IMR-90 (cell line): ENCODE data around the gene SLC27A1. TPM values are rescaled to one million over a fixed set of nuclear protein-coding genes. Genes with fewer than 3 reads are reported as not detected.

Experiments used
- ATAC-seq: fragments of 200-7000 bp; cut with Tn5 transposase; 2 replicates; pipeline ENCODE4 v1.9.1; 2020; ENCODE audit warnings: low read depth, mild to moderate bottlenecking, moderate library complexity
- BruUV-seq: library from RNA; stranded (reverse); fragments of 400-500 nt; replicated peaks from 2 replicates; lab custom pipeline; 2021; lab: Mats Ljungman, UMichigan
- CTCF ChIA-PET: fragments of 300-600 bp; formaldehyde crosslinking; extraction: SDS; loops from one replicate; lab custom pipeline; 2021; ENCODE audit warnings: antibody characterized with exemption; lab: Yijun Ruan, JAX
- POLR2A ChIA-PET: fragments of 300-600 bp; sonication (Branson Sonifier 250); formaldehyde crosslinking; loops from one replicate; lab custom pipeline; 2022; ENCODE audit warnings: antibody characterized with exemption; ENCODE audit not compliant: unreplicated experiment; lab: Charles Lee
- DNase-seq: peaks from one replicate; pipeline ENCODE4 v3.0.0; 2013
- H2AFZ ChIP-seq: replicated peaks from 2 replicates; pipeline ENCODE3; 2013; ENCODE audit warnings: low read length, mild to moderate bottlenecking; ENCODE audit not compliant: poor library complexity
- H2AK5ac ChIP-seq: 2 replicates; pipeline ENCODE4 v1.6.1; 2013; ENCODE audit warnings: low read depth, low read length, inconsistent platforms
- H2AK9ac ChIP-seq: replicated peaks from 2 replicates; pipeline ENCODE3; 2013; ENCODE audit warnings: mild to moderate bottlenecking, low read depth, low read length, moderate library complexity; ENCODE audit not compliant: poor library complexity
- H2BK120ac ChIP-seq: 2 replicates; pipeline ENCODE4 v1.6.1; 2013; ENCODE audit warnings: low read depth, low read length, inconsistent platforms
- H2BK15ac ChIP-seq: 3 replicates; pipeline ENCODE4 v1.6.1; 2013; ENCODE audit warnings: low read depth, low read length, inconsistent platforms
- H2BK20ac ChIP-seq: 2 replicates; pipeline ENCODE4 v1.6.1; 2013; ENCODE audit warnings: low read depth, mild to moderate bottlenecking, inconsistent platforms, low read length, moderate library complexity
- H2BK5ac ChIP-seq: 2 replicates; pipeline ENCODE4 v1.6.1; 2013; ENCODE audit warnings: mild to moderate bottlenecking, low read depth, low read length, inconsistent platforms; ENCODE audit not compliant: poor library complexity, severe bottlenecking
- H3K14ac ChIP-seq: replicated peaks from 2 replicates; pipeline ENCODE4 v1.6.1; 2013; ENCODE audit warnings: low read depth, low read length, inconsistent platforms
- H3K18ac ChIP-seq: 2 replicates; pipeline ENCODE4 v1.6.1; 2013; ENCODE audit warnings: low read depth, low read length, control low read depth
- H3K23ac ChIP-seq: 2 replicates; pipeline ENCODE4 v1.6.1; 2013; ENCODE audit warnings: low read depth, low read length, inconsistent platforms
- H3K27ac ChIP-seq: 2 replicates; pipeline ENCODE4 v1.5.1; 2013; ENCODE audit warnings: mild to moderate bottlenecking, control low read depth, low read length; ENCODE audit not compliant: insufficient read depth
- H3K27me3 ChIP-seq: 2 replicates; pipeline ENCODE4 v1.6.1; 2013; ENCODE audit warnings: low read length; ENCODE audit not compliant: control insufficient read depth, insufficient read depth
- H3K36me3 ChIP-seq: 2 replicates; pipeline ENCODE4 v1.6.1; 2013; ENCODE audit warnings: low read length, mixed read lengths; ENCODE audit not compliant: control insufficient read depth, insufficient read depth
- H3K4ac ChIP-seq: 2 replicates; pipeline ENCODE4 v1.6.1; 2013; ENCODE audit warnings: low read depth, low read length, inconsistent platforms
- H3K4me1 ChIP-seq: 2 replicates; pipeline ENCODE4 v1.6.1; 2013; ENCODE audit warnings: low read length, mixed read lengths; ENCODE audit not compliant: control insufficient read depth, insufficient read depth
- H3K4me2 ChIP-seq: 2 replicates; pipeline ENCODE4 v1.6.1; 2013; ENCODE audit warnings: low read depth, mild to moderate bottlenecking, control low read depth, low read length, moderate library complexity
- H3K4me3 ChIP-seq: 2 replicates; pipeline ENCODE4 v1.5.1; 2013; ENCODE audit warnings: low read depth, mild to moderate bottlenecking, control low read depth, low read length, moderate library complexity; ENCODE audit not compliant: insufficient read depth
- H3K56ac ChIP-seq: 2 replicates; pipeline ENCODE4 v1.6.1; 2013; ENCODE audit warnings: low read length, inconsistent platforms; ENCODE audit not compliant: insufficient read depth; ENCODE audit errors: extremely low read depth
- H3K79me1 ChIP-seq, 2 experiments: 2 replicates each; pipeline ENCODE4 v1.6.1; 2013; ENCODE audit warnings: low read length in 2 of 2, inconsistent platforms in 1 of 2, low read depth in 1 of 2
- H3K9ac ChIP-seq: 2 replicates; pipeline ENCODE4 v1.6.1; 2013; ENCODE audit warnings: low read depth, low read length, control low read depth
- H3K9me1 ChIP-seq: 2 replicates; pipeline ENCODE4 v1.6.1; 2013; ENCODE audit warnings: low read length, inconsistent platforms; ENCODE audit not compliant: insufficient read depth
- H3K9me3 ChIP-seq: 2 replicates; pipeline ENCODE4 v1.6.1; 2013; ENCODE audit warnings: low read length; ENCODE audit not compliant: control insufficient read depth, insufficient read depth
- H4K20me1 ChIP-seq: 2 replicates; pipeline ENCODE4 v1.6.1; 2013; ENCODE audit warnings: low read length, inconsistent platforms; ENCODE audit not compliant: insufficient read depth
- H4K5ac ChIP-seq: 2 replicates; pipeline ENCODE4 v1.6.1; 2013; ENCODE audit warnings: mild to moderate bottlenecking, low read depth, low read length, control low read depth
- H4K8ac ChIP-seq, 2 experiments: 2 replicates each; pipeline ENCODE4 v1.6.1; 2013; ENCODE audit warnings: low read depth in 2 of 2, low read length in 2 of 2, control low read depth in 1 of 2, inconsistent platforms in 1 of 2
- H4K91ac ChIP-seq: 2 replicates; pipeline ENCODE4 v1.6.1; 2013; ENCODE audit warnings: low read depth, low read length, inconsistent platforms; ENCODE audit not compliant: insufficient read depth
- BHLHE40 ChIP-seq: fragments of 150-350 bp; IDR thresholded peaks from 2 replicates; pipeline ENCODE4 v1.6.1; 2016; ENCODE audit warnings: mild to moderate bottlenecking, low read depth, low read length
- CEBPB ChIP-seq: IDR thresholded peaks from 2 replicates; pipeline ENCODE4 v1.6.1; 2012; ENCODE audit warnings: low read depth, low read length, improper control_type of control experiment
- CHD1 ChIP-seq: IDR thresholded peaks from 2 replicates; pipeline ENCODE4 v1.6.1; 2012; ENCODE audit warnings: low read depth, low read length, improper control_type of control experiment
- ELK1 ChIP-seq: fragments of 150-350 bp; IDR thresholded peaks from 2 replicates; pipeline ENCODE4 v1.6.1; 2016; ENCODE audit warnings: low read depth, mild to moderate bottlenecking, low read length, moderate library complexity, borderline replicate concordance
- FOS ChIP-seq: fragments of 150-350 bp; IDR thresholded peaks from 2 replicates; pipeline ENCODE4 v1.6.1; 2016; ENCODE audit warnings: low read depth, low read length
- MAFK ChIP-seq: IDR thresholded peaks from 2 replicates; pipeline ENCODE4 v1.6.1; 2012; ENCODE audit warnings: low read depth, low read length, improper control_type of control experiment
- MAZ ChIP-seq: IDR thresholded peaks from 2 replicates; pipeline ENCODE4 v1.6.1; 2012; ENCODE audit warnings: low read depth, mild to moderate bottlenecking, low read length, improper control_type of control experiment, moderate library complexity, borderline replicate concordance
- MXI1 ChIP-seq: IDR thresholded peaks from 2 replicates; pipeline ENCODE4 v1.6.1; 2012; ENCODE audit warnings: low read depth, mild to moderate bottlenecking, low read length, moderate library complexity, borderline replicate concordance
- NFE2L2 ChIP-seq: fragments of 150-350 bp; IDR thresholded peaks from 2 replicates; pipeline ENCODE4 v1.6.1; 2016; ENCODE audit warnings: low read depth, mild to moderate bottlenecking, low read length
- POLR2A ChIP-seq: IDR thresholded peaks from 2 replicates; pipeline ENCODE4 v1.6.1; 2012; ENCODE audit warnings: mild to moderate bottlenecking, low read depth, low read length
- RAD21 ChIP-seq: IDR thresholded peaks from 2 replicates; pipeline ENCODE4 v1.6.1; 2012; ENCODE audit warnings: low read length, improper control_type of control experiment
- RCOR1 ChIP-seq: IDR thresholded peaks from 2 replicates; pipeline ENCODE4 v1.6.1; 2012; ENCODE audit warnings: mild to moderate bottlenecking, low read length, improper control_type of control experiment; ENCODE audit not compliant: insufficient replicate concordance
- RFX5 ChIP-seq: IDR thresholded peaks from 2 replicates; pipeline ENCODE4 v1.8.0; 2012; ENCODE audit warnings: low read depth, mild to moderate bottlenecking, low read length, moderate library complexity
- SMC3 ChIP-seq: fragments of 150-350 bp; IDR thresholded peaks from 2 replicates; pipeline ENCODE4 v1.6.1; 2016; ENCODE audit warnings: low read depth, mild to moderate bottlenecking, antibody characterized with exemption, low read length, moderate library complexity
- USF2 ChIP-seq: fragments of 150-350 bp; IDR thresholded peaks from 2 replicates; pipeline ENCODE4 v1.6.1; 2017; ENCODE audit warnings: mild to moderate bottlenecking, antibody characterized with exemption, low read length, low read depth
- WGBS, 2 experiments: methylation state at CpG; one replicate each; pipeline versions ENCODE4 v1.1.5 to v1.1.7; 2013; ENCODE audit warnings: missing lambda C conversion rate in 2 of 2; ENCODE audit not compliant: insufficient read length in 1 of 2; ENCODE audit errors: extremely low coverage in 2 of 2; 5-methylcytosine and 5-hydroxymethylcytosine counted together
- dilution Hi-C: fragments of 300-500 bp; cut with HindIII; formaldehyde crosslinking; loops from one replicate; pipeline ENCODE4 v1.14.3; 2018; ENCODE audit warnings: low sequenced_read_pairs; ENCODE audit not compliant: unreplicated experiment
- in situ Hi-C: fragments of 300-500 bp; cut with MboI; formaldehyde crosslinking; loops from 3 replicates; pipeline ENCODE4 v1.14.3; 2019; ENCODE audit warnings: low sequenced_read_pairs, inconsistent platforms, mixed read lengths
- intact Hi-C: fragments of 100-400 bp; cut with micrococcal nuclease; formaldehyde crosslinking; loops from 2 replicates; pipeline ENCODE4 v1.10.0; 2022
- polyA plus RNA-seq, 3 experiments: library from polyadenylated mRNA; depleted of rRNA; stranded (reverse); fragments of >200 nt; gene quantifications; 2 replicates each; pipeline ENCODE4 v1.2.3, GENCODE V29; 2012; ENCODE audit warnings: low replicate concordance in 1 of 3
- total RNA-seq: library from RNA; depleted of rRNA; stranded (reverse); fragments of >200 nt; gene quantifications from 2 replicates; pipeline ENCODE4 v1.2.3, GENCODE V29; 2012
- TF ChIP-seq, protein P1 (sequence below): conservative IDR thresholded peaks from 2 replicates; pipeline ENCODE4 v1.5.1; 2012; ENCODE audit warnings: mild to moderate bottlenecking, low read depth, low read length, improper control_type of control experiment

SLC27A1 gene
- total and polyA plus RNA-seq, 2 of the 4 experiments (the other 2 are of a cell fraction): 4.8 to 12.9 TPM

- Histone ChIP-seq H3K4ac (no peak overlapping the region), H3K14ac (no peak overlapping the region), H2BK20ac (no peak overlapping the region), H2AK9ac (no peak overlapping the region), H4K8ac (no peak overlapping the region), H3K36me3 (no peaks in the 10 kb centered on the region), H2BK15ac (no peak overlapping the region), H3K18ac (no peak overlapping the region), H2AFZ (no peak overlapping the region), H3K56ac (no peak overlapping the region), H3K9me1 (no peaks in the 10 kb centered on the region), H3K4me1 (peaks cover 7% of the 10 kb centered on the region), H4K91ac (no peak overlapping the region), H2BK120ac (no peak overlapping the region), H3K79me1 (peaks cover 4 to 10% of the 10 kb centered on the region in 2 experiments; a peak in 3 of 4 replicates), H3K27ac (no peak overlapping the region), H2BK5ac (no peak overlapping the region), H3K27me3 (peaks cover 7% of the 10 kb centered on the region; the same call in 1 of the 2 replicates), H3K23ac (no peak overlapping the region), H4K5ac (no peak overlapping the region), H4K20me1 (peaks cover 2% of the 10 kb centered on the region; the same call in 1 of the 2 replicates), H3K4me3 (no peak overlapping the region), H3K4me2 (no peak overlapping the region), H3K9ac (no peak overlapping the region), H3K9me3 (no peaks in the 10 kb centered on the region), H2AK5ac (no peak overlapping the region)
- intact Hi-C loops (loop anchor here (1.0 kb wide), 2 partner anchors 71 to 120 kb away; no protein-coding TSS in a partner anchor), in situ Hi-C loops (no loop called here), dilution Hi-C loops (no loop called here)
- no TSS peak for BruUV-seq
- WGBS, 2 experiments: no CpG with 5 or more reads among the region's 6 CpGs
- ChIA-PET POLR2A (no interaction called here), CTCF (interaction anchor here (0.6 to 1.0 kb wide), 3 partner anchors 17 to 85 kb away, joined by 3 read pairs; no protein-coding TSS in a partner anchor)
- DNase-seq (no peak), ATAC-seq (no peak)
- no peak for TF ChIP-seq MXI1
- no peak for TF ChIP-seq CHD1
- no peak for TF ChIP-seq FOS
- TF ChIP-seq NFE2L2: no peak
- no peak for TF ChIP-seq MAFK
- no peak for TF ChIP-seq RFX5
- no peak for TF ChIP-seq RAD21
- TF ChIP-seq CEBPB: no peak
- no peak for TF ChIP-seq MAZ
- no peak for TF ChIP-seq RCOR1
- no peak for TF ChIP-seq USF2
- TF ChIP-seq, protein P1, sequence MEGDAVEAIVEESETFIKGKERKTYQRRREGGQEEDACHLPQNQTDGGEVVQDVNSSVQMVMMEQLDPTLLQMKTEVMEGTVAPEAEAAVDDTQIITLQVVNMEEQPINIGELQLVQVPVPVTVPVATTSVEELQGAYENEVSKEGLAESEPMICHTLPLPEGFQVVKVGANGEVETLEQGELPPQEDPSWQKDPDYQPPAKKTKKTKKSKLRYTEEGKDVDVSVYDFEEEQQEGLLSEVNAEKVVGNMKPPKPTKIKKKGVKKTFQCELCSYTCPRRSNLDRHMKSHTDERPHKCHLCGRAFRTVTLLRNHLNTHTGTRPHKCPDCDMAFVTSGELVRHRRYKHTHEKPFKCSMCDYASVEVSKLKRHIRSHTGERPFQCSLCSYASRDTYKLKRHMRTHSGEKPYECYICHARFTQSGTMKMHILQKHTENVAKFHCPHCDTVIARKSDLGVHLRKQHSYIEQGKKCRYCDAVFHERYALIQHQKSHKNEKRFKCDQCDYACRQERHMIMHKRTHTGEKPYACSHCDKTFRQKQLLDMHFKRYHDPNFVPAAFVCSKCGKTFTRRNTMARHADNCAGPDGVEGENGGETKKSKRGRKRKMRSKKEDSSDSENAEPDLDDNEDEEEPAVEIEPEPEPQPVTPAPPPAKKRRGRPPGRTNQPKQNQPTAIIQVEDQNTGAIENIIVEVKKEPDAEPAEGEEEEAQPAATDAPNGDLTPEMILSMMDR: no peak
- TF ChIP-seq POLR2A: no peak
- no peak for TF ChIP-seq SMC3
- no peak for TF ChIP-seq BHLHE40
- no peak for TF ChIP-seq ELK1
Measured at GRCh38 chr19:17466487-17466850, 3.9 kb upstream of the SLC27A1 start.
